ENCODE data around the gene IDUA.

IDUA gene

GRCh38 chr4:1018147-1019020 is 31.5 kb downstream of the IDUA start:
- no peak for DNase-seq

GRCh38 chr4:1019320-1019719 is 32.5 kb downstream of the IDUA start:
- no peak for DNase-seq

- DNase-seq, result no peak
Observed at GRCh38 chr4:1019729-1020470, 33.1 kb downstream of the IDUA start.

- DNase-seq, result no peak
Observed at GRCh38 chr4:1021386-1022050, 34.7 kb downstream of the IDUA start.

GRCh38 chr4:1022051-1022738 is 35.4 kb downstream of the IDUA start:
- DNase-seq, result no peak

- DNase-seq, result no peak
Observed at GRCh38 chr4:1022739-1023066, 35.9 kb downstream of the IDUA start.

- no peak for DNase-seq
Observed at GRCh38 chr4:1023075-1023640, 36.3 kb downstream of the IDUA start.

- DNase-seq, result no peak
Observed at GRCh38 chr4:1023895-1024740, 37.3 kb downstream of the IDUA start.

GRCh38 chr4:1024882-1025545 is 38.2 kb downstream of the IDUA start:
- no peak for DNase-seq

GRCh38 chr4:1026115-1026514 is 39.3 kb downstream of the IDUA start:
- DNase-seq, result no peak

GRCh38 chr4:1027219-1027914 is 40.5 kb downstream of the IDUA start:
- no peak for DNase-seq

GRCh38 chr4:1027915-1028238 is 41.0 kb downstream of the IDUA start:
- DNase-seq, result no peak

- no peak for DNase-seq
Observed at GRCh38 chr4:1028574-1029220, 41.9 kb downstream of the IDUA start.

- DNase-seq, result no peak
Observed at GRCh38 chr4:1029529-1029928, 42.7 kb downstream of the IDUA start.

- no peak for DNase-seq
Observed at GRCh38 chr4:1030031-1030430, 43.2 kb downstream of the IDUA start.

GRCh38 chr4:1030559-1030958 is 43.7 kb downstream of the IDUA start:
- no peak for DNase-seq

GRCh38 chr4:1031346-1031745 is 44.5 kb downstream of the IDUA start:
- DNase-seq, result no peak

GRCh38 chr4:1031956-1032795 is 45.3 kb downstream of the IDUA start:
- peak; percentile 80 for DNase-seq

GRCh38 chr4:1032861-1033260 is 46.0 kb downstream of the IDUA start:
- DNase-seq, result no peak

Data from femur (tissue), 1 donor.